ENCODE results near the gene RRN3.
"Not testable (repeated sequence)": the region's sequence is repeated elsewhere in the genome, so short reads cannot be mapped to it uniquely, and the experiment has no call there.

RRN3 gene, protein sequence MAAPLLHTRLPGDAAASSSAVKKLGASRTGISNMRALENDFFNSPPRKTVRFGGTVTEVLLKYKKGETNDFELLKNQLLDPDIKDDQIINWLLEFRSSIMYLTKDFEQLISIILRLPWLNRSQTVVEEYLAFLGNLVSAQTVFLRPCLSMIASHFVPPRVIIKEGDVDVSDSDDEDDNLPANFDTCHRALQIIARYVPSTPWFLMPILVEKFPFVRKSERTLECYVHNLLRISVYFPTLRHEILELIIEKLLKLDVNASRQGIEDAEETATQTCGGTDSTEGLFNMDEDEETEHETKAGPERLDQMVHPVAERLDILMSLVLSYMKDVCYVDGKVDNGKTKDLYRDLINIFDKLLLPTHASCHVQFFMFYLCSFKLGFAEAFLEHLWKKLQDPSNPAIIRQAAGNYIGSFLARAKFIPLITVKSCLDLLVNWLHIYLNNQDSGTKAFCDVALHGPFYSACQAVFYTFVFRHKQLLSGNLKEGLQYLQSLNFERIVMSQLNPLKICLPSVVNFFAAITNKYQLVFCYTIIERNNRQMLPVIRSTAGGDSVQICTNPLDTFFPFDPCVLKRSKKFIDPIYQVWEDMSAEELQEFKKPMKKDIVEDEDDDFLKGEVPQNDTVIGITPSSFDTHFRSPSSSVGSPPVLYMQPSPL

DNA sequence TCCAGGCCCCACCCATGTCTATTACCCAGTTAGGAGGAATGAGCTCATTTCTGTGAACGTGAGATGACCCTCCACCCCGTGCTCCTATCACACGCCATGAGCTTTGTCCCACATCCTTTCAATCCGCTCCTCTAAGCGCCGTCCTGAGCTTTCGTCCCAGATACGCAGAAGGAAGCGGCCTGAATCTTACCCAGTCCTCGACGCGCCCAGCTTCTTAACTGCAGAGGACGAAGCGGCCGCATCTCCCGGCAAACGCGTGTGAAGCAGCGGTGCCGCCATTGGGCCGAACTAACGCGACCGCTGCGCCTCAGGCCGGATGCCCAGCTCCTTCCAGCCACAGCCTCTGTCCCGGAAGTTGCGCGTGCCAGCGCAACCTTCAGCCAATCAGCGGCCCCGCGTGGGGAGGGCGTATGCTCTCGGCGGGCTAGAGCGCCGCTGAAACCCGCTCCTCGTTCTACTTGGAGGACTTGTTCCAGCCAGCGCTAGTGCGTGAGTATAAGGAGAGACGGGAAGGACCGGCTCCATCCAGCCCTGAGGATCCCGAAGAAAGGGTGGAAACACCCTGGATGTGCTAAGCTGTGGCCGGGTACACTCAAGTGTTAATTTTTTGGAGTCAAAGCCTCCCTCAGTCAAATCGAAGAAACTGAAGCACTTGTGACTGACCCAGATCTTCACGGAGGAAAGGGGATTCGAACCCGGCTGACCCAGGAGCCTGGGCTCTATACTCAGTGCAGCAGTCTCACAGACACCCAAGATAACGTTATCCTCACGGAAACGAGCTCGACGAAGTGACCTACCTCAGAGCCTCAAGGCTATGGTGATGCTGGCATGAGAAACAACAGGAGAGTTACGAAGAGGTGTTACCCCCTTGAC, at the start of gene RRN3:
TSS of gene RRN3 (minus strand) at position 318 of the 873 bp plus-strand sequence. CDS start at position 279, 39 bp downstream.
- DNase-seq, result peak; percentile 40 to 47

DNA sequence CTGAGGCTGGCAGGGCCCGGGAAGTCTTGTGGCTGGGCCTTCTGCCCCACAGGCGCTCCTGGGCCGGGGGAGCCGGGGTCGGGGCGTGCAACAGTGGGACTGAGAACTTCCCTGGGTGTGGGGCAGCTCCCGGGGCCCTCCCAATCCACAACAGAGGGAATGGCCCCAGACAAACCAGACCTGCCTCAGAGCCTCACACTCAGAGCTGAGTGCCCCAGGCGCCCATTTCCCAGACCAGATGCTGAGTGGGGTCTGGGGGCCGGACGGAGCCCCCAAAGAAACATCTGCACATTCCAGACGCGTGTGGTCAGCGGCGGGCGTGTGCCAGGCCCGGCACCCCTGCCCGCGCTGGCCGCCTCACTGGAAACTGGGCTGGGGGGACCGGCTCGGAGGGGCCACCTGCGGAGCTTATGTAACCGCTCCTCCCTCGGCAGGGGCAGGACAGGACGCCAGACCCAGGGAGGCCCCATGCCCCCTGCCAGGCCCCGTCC, 49.6 kb upstream of the RRN3 start:
- DNase-seq, result not testable (repeated sequence)

DNA sequence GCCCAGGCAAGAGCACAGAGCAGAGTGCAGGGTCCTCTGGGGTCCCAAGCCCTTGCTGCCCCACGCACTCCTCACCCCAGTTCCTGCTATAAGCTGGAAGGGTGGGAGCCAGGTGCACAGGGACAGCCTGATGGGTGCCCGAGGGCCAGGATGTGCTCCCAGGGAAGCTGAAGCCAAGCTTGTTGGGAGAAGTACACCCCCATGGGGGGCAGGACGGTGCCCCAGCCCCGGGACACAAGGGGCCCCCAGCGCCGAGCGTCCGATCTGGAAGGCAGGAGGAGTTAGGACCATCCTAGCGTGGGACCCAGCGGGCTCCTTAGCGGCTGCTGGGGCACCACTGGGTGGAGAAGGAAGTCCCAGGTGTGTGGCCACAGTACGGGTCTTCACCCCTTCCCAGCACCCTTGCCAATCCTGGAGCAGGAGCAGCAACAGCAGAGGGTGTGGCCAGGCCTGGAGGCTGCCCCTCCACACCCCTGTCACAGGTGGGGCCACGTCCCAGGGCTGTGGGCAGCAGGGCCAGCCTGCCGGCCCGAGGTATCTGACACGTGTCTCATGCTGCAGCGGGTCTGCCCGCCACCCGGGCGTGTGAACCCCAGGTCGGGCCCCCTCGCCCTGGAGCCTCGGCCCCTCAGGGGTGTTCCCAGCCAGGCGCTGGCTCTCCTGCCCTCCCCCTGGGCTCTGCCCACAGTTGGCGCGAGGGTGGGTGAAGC, 49.0 kb upstream of the RRN3 start:
- DNase-seq, result not testable (repeated sequence)

DNA sequence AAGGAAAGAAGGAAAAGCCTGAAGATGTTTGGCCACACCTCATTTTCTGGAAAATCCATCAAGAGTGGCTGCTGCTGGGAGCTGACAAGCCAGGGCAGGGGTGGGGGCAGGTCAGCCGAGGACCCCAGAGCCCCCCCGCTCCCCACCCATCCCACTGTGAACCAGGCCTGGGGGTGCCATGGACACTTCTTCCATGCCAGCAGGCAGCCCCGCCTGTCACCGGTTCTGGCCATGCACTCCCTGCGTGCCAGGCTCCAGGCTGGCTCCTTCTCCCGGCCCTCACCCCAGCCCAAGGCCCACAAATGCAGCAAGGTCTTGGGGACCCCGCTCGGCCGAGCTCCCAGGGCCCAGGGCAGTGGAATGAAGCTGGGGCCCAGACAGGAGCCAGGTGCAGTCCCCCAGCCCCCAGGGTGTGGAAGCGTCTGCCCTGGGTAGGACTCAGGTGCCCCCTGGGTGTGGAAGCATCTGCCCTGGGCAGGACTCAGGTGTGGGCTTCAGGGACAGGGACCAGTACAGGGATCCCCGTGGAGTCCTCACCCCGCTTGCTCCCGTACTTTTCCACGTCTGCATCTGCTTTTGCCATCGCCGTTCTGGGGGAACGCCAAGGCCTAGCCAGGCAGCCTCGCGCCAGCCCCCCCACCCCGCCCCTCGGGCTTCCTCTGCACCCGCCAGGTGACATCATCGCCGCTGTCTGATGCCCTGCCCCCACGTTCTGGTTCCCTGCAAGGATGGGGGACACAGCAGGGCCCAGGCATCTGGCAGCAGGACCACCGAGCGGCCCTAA, 48.2 kb upstream of the RRN3 start:
- not testable (repeated sequence) for DNase-seq

DNA sequence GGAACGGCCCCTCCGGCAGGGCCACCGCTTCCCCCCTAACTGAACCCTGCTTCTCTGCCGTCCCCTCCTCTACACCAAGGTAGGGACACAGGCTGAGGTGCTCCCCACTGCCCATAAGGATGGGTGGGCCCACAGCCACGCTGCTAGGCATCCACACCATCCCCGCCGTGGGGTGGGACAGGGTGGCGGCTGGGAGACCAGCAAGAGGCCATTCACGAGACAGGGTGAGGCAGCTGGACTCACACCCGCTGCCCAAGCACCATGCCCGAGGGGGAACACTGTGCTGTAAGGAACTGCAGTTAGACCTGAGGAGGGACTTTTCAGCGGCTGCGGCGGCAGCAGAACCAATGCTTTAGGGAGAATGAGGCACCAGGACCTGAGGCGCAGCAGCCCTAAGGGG, 47.5 kb upstream of the RRN3 start:
- DNase-seq, result no peak

DNA sequence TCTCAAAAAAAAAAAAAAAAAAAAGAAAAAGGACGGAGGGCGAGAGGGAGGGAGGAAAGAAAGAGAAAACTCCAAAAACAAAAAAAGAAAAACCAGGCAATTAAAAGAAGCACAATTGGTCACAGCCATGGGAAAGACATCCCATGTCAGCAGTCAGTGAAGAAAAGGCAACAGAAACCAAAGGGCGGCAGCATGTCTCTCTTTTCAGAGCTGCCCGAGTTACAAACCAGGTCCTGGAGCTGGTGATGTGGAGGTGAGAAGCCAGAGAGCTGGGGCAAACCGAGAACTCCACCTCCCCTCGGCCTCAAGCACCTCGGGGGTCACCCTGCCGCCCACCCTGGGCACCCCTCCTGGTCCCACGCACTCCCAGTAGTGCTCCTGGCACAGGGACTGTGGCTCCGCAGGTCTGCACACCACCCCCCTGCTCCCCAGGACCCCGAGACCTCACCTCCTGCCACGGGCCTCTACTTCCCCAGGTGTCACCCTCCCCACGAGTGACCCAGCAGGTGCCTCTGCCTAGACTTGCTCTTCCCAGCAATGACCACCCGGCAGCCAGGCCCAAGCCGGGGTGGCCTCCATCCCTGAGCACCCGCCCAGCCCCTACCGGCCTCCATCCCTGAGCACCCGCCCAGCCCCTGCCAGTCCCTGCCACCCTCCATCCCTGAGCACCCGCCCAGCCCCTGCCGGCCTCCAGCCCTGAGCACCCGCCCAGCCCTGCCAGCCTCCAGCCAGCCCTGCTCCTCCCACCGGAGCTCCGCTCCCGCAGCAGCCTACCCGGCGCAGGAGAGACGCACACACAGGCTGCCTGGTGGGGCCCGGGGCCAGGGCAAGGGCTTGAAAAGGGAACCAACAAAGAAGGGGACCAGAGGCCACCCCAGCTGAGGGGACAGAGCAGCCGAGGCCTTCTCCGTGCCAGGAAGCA, 46.6 kb upstream of the RRN3 start:
- DNase-seq, result not testable (repeated sequence)

DNA sequence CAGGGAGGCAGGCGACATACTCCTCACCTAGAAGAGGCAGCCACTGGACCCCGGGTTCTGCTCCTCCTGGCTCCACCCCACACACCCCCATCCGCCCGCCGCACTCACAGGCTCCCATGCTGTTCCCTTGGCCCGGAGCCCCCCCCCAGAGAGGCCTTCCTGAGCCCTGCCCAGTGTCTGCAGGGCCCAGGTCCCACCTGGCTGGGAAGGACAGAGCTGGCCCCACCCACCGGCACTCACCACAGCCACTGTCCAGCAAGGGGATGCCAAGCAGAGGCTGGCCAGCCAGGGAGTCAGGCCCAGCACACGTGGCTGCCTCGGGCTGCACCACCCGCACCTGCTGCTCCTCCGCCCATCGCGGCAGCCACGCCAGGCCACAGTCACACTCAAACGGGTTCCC, 43.4 kb upstream of the RRN3 start:
- DNase-seq, result not testable (repeated sequence)

DNA sequence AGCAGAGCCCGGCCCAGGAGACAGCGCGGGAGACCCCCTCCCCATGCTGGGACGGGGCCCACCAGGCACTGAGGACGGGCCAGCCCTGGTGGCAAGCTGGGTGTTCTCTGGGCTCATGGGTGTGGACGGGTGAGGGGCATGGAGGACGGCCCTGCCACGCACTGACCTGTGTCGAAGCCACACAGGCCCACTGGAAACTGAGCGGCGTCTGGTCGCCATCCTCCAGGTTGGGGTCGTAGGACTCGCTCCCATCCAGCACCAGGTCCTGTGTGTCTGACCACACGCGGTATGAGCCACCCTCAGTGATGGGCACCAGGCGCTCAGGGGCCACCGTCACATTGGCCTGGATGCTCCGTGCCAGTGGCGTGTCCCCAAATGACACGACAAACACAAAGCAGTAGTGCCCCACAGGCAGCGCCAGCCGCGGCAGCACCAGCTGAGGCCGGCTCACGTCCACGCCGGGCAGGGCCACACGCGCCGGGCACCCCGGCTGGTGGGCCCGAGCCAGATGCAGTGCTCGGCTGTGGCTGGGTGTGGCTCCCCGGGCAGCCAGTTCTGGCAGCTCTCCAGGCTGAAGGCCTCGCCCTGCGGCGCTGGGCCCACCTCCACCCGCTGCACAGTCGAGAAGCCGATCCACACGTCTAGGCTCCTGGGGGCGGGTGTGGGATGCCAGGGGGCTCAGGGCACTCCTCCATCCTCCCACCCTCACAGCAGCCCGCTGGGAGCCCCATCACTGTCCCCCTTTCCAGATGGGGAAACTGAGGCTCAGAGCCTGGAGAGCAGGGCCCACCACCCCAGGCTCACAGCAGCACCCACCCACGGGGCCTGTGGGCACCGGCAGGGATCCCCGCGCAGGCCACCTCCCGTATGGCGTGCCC, 41.6 kb upstream of the RRN3 start:
- not testable (repeated sequence) for DNase-seq

DNA sequence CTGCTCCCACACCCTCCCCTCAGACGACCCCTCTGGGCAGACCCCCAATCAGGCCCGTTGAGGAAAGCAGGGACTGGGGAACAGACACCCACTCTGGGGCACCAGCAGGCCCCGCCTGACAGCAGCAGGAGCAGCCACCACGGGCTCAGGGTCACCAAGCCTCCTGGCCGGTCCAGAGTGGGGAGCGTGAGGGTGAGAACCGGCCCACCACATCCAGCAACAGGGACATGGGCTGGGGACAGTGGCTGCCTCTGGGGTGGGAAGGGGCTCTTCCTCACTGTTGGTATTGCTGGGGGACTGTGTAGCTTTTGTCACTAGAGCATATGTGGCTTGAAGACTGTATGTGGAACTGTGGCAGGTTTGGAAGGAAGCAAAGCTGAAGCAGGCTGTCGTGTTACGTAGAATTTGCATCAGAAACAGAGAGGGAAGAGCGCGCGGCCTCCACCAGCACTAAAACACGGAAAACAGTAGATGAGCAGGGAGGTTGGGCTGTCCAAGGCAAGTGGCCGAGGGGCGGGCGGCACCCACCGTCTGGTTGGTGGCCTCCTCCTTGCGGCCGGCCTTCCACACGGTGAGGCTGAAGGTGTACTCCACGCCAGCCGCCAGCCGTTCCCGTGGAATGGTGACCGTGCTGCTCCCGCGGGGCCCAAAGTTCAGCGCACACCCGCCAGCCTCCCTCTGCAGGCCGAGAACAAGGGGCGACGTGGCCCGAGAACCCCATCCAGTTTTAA, 40.8 kb upstream of the RRN3 start:
- not testable (repeated sequence) for DNase-seq

DNA sequence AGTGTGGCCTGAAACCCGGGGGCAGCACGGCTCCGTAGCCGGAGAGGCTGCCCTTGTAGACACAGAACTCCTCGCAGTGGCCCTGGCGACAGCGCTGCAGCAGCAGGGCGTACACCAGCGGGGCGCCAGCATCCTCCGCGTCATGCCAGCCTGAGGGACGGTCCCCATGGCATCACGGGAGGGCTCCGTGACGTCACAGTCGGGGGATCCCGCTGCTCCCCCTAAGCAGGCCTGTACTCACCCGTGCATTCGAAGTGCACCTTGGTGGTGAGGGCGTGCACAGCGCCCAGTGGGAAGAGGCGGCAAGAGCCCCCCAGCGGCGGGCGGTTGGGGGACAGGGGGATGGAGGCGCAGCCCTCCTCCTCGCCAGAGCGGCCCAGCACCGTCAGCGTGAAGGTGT, 39.5 kb upstream of the RRN3 start:
- not testable (repeated sequence) for DNase-seq

DNA sequence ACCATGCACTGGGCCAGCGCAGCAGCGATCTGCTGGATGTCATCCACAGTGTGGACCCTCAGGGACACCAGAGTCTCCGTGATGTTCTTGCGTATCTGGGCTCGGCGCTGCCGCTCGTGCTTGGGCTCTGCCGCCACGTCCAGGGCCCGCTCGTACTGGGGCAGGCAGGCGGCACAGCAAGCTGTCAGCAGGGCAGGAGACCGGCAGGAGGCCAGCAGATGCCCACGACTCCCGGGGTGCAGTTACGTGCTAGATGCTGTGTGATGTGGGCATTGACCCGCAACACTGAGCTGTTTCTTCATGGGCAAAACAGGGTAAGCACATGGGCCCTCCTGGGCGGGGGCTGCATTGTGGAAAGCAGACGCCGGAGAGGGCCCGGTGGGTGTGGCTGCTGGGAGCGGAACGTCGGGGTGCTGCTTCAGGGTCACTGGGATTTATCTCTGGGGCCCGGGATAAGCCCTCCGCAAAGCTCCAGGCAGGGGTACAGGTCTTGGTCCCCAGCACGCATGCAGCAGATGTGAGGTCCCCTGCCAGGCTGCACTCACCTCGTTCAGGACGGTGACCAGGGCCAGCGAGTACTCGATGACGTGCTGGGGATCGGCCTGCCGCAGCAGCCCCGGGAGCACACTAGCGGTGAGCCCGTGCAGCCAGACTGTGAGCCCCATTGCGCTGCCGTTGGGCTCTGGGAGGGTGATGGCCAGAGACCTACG, 38.8 kb upstream of the RRN3 start:
- DNase-seq, result not testable (repeated sequence)

DNA sequence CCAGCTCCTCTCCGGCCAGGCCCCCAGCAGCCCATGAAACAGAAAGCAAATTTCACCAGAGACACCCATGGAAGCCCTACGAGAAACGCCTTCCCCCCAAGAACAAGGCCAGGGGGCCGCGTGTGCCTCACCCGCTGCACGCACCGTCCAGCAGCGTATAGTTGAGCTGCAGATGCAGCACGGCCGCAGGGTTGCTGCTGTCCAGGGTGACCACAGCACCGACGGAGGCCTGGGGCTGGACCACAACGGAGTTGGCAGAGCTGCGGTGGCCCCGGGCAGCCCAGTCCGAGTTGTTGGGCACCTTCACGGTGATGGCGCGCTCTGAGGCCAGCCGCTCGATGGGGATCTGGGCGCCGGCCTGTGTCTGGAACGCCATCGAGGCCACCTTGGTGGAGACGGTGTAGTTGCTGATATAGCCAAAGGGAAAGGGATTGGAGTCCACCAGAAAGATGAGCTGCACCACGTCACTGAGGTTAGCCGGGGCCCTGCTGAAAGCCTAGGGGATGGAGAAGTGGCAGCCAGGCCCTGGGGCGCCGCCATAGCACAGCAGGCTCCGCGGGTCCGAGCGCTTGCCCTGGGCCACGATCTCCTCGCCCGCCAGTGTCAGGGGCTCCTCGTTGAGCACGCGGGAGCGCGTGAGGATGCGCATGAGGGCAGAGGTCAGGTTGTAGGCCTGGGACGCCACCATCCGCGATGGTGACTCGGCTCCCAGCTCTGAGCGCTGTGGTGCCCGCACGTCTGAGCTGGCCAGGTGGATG, 37.0 kb upstream of the RRN3 start:
- not testable (repeated sequence) for DNase-seq

DNA sequence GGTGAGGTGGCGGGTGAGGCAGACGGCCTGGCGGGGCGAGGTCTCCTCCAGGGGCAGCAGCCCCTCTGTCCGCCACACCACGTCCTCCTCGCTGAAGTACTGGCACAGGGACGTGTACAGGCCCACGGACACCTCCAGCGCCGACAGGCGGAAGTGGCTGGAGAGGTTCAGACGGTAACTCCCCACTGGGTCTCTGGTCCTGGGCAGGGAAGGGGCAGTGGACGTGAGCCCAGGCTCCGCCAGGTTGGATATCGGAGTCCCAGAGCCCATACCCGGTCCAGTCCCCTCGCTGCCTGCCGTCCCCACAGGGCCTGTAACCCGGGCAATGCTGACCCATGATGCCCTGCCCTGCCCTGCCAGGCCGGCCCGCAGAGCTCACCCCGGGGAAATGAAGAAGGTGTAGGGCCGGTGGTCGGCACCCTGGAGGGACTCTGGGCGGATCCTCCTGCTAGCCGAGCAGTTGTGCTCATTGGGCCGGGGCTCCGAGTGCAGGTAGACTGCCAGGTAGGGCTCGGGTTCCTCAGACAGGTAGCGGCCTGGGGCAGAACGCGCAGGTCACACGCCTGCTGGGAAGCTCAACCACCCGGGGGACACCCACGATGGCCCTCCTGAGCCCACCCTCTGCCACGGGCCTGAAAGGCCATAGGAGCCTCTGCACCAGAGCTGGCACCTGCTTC, 36.3 kb upstream of the RRN3 start:
- not testable (repeated sequence) for DNase-seq

DNA sequence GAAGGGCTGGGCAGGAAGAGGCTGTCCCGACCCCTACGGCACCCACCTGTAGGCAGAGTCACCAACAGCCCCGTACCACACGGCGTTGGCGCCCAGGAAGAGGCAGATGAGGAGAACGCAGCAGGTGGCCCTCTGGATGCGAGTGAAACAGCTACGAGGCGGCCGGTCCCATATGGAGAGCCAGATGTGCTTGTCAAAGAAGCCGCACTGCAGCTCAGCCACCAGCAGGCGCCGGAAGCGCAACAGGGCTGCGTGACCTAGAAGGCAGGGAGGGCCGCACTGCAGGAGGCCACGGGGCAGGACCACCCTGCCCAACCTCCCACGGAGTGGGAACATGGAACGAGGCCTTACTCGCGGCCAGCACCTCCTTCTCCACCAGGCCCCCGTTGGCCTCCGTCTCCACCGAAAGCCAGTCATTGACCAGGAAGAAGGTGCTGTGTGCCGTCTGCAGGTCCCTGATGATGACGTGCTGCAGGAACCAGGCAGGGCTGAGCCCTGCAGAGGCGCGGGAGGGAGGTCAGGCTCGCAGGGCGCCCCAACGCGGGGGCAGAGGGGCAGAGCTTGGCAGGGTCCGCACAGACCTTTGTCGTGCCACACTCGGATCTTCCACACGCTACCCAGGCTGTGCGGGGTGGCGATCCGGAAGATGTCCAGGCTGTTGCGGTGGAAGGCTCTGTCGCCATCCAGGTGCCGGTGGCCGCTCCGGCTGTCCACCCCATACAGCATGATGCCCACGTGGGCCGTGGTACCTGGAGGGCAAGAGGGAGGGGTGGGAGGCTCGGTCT, 33.8 kb upstream of the RRN3 start:
- DNase-seq, result not testable (repeated sequence)

DNA sequence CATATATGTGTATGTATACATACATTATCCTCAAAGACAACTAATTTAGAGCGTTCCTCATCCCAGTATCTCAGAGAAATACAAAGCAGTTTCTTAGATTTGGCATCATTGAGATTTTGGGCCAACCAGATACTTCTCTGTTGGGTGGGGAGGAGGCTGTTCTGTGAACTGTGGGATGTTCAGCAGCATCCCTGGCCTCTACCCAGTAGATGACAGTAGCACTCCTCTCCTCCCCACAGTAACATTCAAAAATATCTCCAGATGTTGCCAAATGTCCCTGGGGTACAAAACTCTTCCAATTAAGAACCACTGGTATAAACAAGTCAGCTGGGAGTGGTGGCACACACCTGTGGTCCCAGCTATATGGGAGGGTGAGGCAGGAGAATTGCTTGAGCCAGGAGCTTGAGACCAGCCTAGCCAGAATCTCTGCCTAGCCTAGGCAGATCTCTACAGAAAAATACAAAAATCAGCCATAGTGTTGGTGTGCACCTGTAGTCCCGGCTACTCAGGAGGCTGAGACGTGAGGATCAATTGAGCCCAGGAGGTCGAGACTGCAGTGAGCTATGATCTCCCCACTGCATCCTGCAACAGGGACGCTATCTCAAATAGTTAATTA, 6.4 kb upstream of the RRN3 start:
- not testable (repeated sequence) for DNase-seq

All from NCI-H187 (cell line).